ENCODE data around the gene CTH.
"Not testable (repeated sequence)": the region's sequence is repeated elsewhere in the genome, so short reads cannot be mapped to it uniquely, and the experiment has no call there.

CTH gene

GRCh38 chr1:70409136-70409535 is 1.9 kb upstream of the CTH start:
- no peak for DNase-seq (ENCODE audit: low spot score)

GRCh38 chr1:70411360-70411844 is 334 bp downstream of the CTH start:
- DNase-seq (ENCODE audit: low spot score) = no peak

GRCh38 chr1:70415882-70416281 is 4.8 kb downstream of the CTH start:
- no peak for DNase-seq (ENCODE audit: low spot score)

GRCh38 chr1:70418973-70419734 is 8.1 kb downstream of the CTH start:
- not testable (repeated sequence) for DNase-seq (ENCODE audit: low spot score)

GRCh38 chr1:70420320-70420719 is 9.3 kb downstream of the CTH start:
- DNase-seq (ENCODE audit: low spot score) = no peak

GRCh38 chr1:70426154-70427131 is 15.4 kb downstream of the CTH start:
- DNase-seq (ENCODE audit: low spot score) = no peak

GRCh38 chr1:70427976-70428375 is 16.9 kb downstream of the CTH start:
- DNase-seq (ENCODE audit: low spot score) = no peak

- DNase-seq (ENCODE audit: low spot score) = no peak
These were observed 18.2 kb downstream of the CTH start for GRCh38 chr1:70429219-70429618.

GRCh38 chr1:70429757-70430156 is 18.7 kb downstream of the CTH start:
- no peak for DNase-seq (ENCODE audit: low spot score)

- no peak for DNase-seq (ENCODE audit: low spot score)
These were observed 20.2 kb downstream of the CTH start for GRCh38 chr1:70431317-70431716.

- DNase-seq (ENCODE audit: low spot score) = no peak
These were observed 20.8 kb downstream of the CTH start for GRCh38 chr1:70431874-70432273.

GRCh38 chr1:70434253-70434859 is 23.3 kb downstream of the CTH start:
- DNase-seq (ENCODE audit: low spot score) = no peak

- DNase-seq (ENCODE audit: low spot score) = no peak
These were observed 25.7 kb downstream of the CTH start for GRCh38 chr1:70436622-70437251.

- DNase-seq (ENCODE audit: low spot score) = no peak
These were observed 27.5 kb downstream of the CTH start for GRCh38 chr1:70438529-70438928.

GRCh38 chr1:70440642-70441391 is 29.7 kb downstream of the CTH start:
- DNase-seq (ENCODE audit: low spot score) = no peak

- no peak for DNase-seq (ENCODE audit: low spot score)
These were observed 30.4 kb downstream of the CTH start for GRCh38 chr1:70441392-70442035.

GRCh38 chr1:70442490-70442889 is 31.4 kb downstream of the CTH start:
- DNase-seq (ENCODE audit: low spot score) = no peak

GRCh38 chr1:70443739-70444138 is 32.7 kb downstream of the CTH start:
- DNase-seq (ENCODE audit: low spot score) = no peak

- no peak for DNase-seq (ENCODE audit: low spot score)
These were observed 38.0 kb downstream of the CTH start for GRCh38 chr1:70449049-70449448.

- DNase-seq (ENCODE audit: low spot score) = not testable (repeated sequence)
These were observed 41.3 kb downstream of the CTH start for GRCh38 chr1:70452164-70452939.

Measured in cerebellar cortex (tissue), 1 donor.